Measurements from ENCODE around the gene HIVEP1. TPM values are rescaled to one million over a fixed set of nuclear protein-coding genes. Genes with fewer than 3 reads are reported as not detected.

The HIVEP1 gene
- total and polyA plus RNA-seq, 2 of the 13 experiments (the other 11 are each of a cell fraction or from before 2014, with no cell fraction given): 7.4 to 9.9 TPM

DNA sequence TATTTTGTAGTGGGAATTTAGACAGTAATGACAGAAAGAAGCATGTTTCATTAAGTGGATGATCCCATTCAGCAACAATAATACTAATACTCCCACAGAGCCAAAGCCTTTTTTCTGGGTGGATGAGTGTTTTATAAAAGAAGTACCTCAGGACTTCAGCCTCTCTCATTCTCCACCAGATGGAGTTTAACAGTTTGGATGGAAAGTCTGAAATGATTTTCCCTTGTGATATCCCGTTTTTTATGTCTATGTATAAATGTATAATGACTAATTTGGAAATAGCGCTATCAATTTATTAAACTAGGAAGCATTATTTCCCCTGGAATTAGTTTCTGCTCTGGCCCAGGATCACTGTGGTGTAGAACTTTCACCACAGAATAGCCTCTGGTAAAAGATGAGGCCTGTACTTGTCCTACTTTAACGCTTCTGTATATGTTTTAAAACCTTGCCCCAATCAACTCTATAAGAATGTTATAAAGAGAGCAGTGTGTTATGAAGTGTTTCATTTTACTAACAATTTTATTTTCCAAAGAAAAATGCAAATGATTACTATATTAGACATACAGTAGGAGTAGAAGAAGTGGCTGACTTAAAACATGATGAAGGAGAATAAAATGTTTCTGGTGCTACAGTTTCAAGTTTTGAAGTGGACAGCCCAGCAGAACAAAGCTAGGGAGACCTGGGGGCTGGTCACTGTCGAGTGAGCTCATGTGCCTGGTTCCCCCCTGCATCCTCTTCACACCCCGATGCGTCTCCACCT, 135.6 kb downstream of the HIVEP1 start (continued):
- TF ChIP-seq, protein P1, sequence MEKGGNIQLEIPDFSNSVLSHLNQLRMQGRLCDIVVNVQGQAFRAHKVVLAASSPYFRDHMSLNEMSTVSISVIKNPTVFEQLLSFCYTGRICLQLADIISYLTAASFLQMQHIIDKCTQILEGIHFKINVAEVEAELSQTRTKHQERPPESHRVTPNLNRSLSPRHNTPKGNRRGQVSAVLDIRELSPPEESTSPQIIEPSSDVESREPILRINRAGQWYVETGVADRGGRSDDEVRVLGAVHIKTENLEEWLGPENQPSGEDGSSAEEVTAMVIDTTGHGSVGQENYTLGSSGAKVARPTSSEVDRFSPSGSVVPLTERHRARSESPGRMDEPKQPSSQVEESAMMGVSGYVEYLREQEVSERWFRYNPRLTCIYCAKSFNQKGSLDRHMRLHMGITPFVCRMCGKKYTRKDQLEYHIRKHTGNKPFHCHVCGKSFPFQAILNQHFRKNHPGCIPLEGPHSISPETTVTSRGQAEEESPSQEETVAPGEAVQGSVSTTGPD (CRISPR knock-in tag; IDR thresholded peaks at IDR 0.05): no peak
- TF ChIP-seq ZMAT3 (CRISPR knock-in tag; conservative IDR thresholded peaks at IDR 0.05): no peak
- TF ChIP-seq, protein P2, sequence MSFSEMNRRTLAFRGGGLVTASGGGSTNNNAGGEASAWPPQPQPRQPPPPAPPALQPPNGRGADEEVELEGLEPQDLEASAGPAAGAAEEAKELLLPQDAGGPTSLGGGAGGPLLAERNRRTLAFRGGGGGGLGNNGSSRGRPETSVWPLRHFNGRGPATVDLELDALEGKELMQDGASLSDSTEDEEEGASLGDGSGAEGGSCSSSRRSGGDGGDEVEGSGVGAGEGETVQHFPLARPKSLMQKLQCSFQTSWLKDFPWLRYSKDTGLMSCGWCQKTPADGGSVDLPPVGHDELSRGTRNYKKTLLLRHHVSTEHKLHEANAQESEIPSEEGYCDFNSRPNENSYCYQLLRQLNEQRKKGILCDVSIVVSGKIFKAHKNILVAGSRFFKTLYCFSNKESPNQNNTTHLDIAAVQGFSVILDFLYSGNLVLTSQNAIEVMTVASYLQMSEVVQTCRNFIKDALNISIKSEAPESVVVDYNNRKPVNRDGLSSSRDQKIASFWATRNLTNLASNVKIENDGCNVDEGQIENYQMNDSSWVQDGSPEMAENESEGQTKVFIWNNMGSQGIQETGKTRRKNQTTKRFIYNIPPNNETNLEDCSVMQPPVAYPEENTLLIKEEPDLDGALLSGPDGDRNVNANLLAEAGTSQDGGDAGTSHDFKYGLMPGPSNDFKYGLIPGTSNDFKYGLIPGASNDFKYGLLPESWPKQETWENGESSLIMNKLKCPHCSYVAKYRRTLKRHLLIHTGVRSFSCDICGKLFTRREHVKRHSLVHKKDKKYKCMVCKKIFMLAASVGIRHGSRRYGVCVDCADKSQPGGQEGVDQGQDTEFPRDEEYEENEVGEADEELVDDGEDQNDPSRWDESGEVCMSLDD (CRISPR knock-in tag; IDR thresholded peaks at IDR 0.05; ENCODE audit: borderline replicate concordance): no peak

DNA sequence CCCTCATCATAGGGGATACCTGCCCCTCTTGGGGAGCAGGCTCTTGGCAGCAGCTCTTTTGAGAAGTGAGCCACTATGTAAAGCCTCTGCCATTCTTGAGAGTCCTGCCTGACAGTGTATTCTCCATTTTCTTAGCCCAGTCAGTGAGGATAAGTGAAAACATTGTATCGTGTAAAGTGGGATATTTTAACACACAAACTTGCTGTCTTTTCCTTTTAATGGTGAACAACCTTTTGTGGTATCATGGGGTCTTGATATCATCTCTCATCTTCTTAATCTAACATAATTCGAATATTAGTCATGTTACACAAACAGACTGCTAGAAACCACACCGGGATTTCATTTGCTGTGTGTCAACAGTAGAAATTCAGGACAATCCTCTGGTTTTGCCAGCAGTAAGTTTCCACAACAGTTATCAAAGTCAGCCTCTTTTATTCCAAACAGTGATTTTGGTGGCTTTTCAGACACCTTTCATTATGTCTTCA, 136.2 kb downstream of the HIVEP1 start:
- no peak overlapping the region for H2AFZ ChIP-seq (ENCODE audit: low read length)
- BruUV-seq (replicated peaks): no TSS peak
- no peaks in the 10 kb centered on the region for H3K79me2 ChIP-seq (ENCODE audit: insufficient read depth, low read length)
- no peaks in the 10 kb centered on the region for H3K36me3 ChIP-seq (replicated peaks in 1 of 2; ENCODE audit: control insufficient read depth in 1 of 2, insufficient read depth in 2 of 2, low read length in 2 of 2)
- ChIA-PET POLR2A (no interaction called here), CTCF (ENCODE audit: low intra/inter-chr PET ratio, low total read pairs) (interaction anchor here (1.1 kb wide), 1 partner anchor 458 kb away, joined by 3 read pairs; no protein-coding TSS in a partner anchor)
- no peaks in the 10 kb centered on the region for H4K20me1 ChIP-seq (ENCODE audit: insufficient read depth, low read length)
- H3K4me2 ChIP-seq (ENCODE audit: low read depth, low read length): no peak overlapping the region
- no peak overlapping the region for H3K9ac ChIP-seq (ENCODE audit: insufficient read depth, low read depth, low read length)
- H3K27me3 ChIP-seq (ENCODE audit: control insufficient read depth in 1 of 2, insufficient read depth in 2 of 2, low read length in 2 of 2): no peaks in the 10 kb centered on the region
- no peak for FAIRE-seq
- WGBS (ENCODE audit: low lambda C conversion rate): 67% methylated on average over 3 of the region's 3 CpGs
- no peak overlapping the region for H3K27ac ChIP-seq (ENCODE audit: extremely low read length, insufficient read depth, low read length)
- TF ChIP-seq ZNF652 (CRISPR knock-in tag; IDR thresholded peaks at IDR 0.05; ENCODE audit: borderline replicate concordance, low read depth): no peak
- no peak for TF ChIP-seq POLR2G (IDR thresholded peaks at IDR 0.05; ENCODE audit: low read depth, low read length)
- no peak for TF ChIP-seq ZNF234 (CRISPR knock-in tag; conservative IDR thresholded peaks at IDR 0.05)
- TF ChIP-seq ZNF839 (CRISPR knock-in tag; IDR thresholded peaks at IDR 0.05; ENCODE audit: borderline replicate concordance): no peak
- no peak for TF ChIP-seq RXRB (CRISPR knock-in tag; IDR thresholded peaks at IDR 0.05; ENCODE audit: borderline replicate concordance)
- TF ChIP-seq ZNF772 (CRISPR knock-in tag; IDR thresholded peaks at IDR 0.05): no peak
- TF ChIP-seq ZFP90 (CRISPR knock-in tag; IDR thresholded peaks at IDR 0.05; ENCODE audit: borderline replicate concordance): no peak
- no peak for TF ChIP-seq FOSL1 (CRISPR knock-in tag; IDR thresholded peaks at IDR 0.05; ENCODE audit: borderline replicate concordance)
- TF ChIP-seq RFX3 (CRISPR knock-in tag; IDR thresholded peaks at IDR 0.05): no peak
- TF ChIP-seq ZC3H13 (CRISPR knock-in tag; IDR thresholded peaks at IDR 0.05): no peak
- TF ChIP-seq, protein P3, sequence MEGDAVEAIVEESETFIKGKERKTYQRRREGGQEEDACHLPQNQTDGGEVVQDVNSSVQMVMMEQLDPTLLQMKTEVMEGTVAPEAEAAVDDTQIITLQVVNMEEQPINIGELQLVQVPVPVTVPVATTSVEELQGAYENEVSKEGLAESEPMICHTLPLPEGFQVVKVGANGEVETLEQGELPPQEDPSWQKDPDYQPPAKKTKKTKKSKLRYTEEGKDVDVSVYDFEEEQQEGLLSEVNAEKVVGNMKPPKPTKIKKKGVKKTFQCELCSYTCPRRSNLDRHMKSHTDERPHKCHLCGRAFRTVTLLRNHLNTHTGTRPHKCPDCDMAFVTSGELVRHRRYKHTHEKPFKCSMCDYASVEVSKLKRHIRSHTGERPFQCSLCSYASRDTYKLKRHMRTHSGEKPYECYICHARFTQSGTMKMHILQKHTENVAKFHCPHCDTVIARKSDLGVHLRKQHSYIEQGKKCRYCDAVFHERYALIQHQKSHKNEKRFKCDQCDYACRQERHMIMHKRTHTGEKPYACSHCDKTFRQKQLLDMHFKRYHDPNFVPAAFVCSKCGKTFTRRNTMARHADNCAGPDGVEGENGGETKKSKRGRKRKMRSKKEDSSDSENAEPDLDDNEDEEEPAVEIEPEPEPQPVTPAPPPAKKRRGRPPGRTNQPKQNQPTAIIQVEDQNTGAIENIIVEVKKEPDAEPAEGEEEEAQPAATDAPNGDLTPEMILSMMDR (CRISPR knock-in tag; IDR thresholded peaks at IDR 0.05): no peak
- intact Hi-C loops (cut with micrococcal nuclease; ENCODE audit: unreplicated experiment): no loop called here
- no peaks in the 10 kb centered on the region for H3K9me3 ChIP-seq (ENCODE audit: low read length)
- DNase-seq (ENCODE audit: low spot score): no peak
- in situ Hi-C loops (cut with HindIII; ENCODE audit: extremely low pct_ligation_motif_present, low pct_unique_long_range_greater_than_20kb): loop anchor here (5.0 kb wide), 1 partner anchor 84 kb away; no protein-coding TSS in a partner anchor
- ATAC-seq: no peak
- H3K4me3 ChIP-seq (replicated peaks in 1 of 3; ENCODE audit: insufficient read depth in 1 of 3, low read depth in 2 of 3, low read length in 3 of 3): no peak overlapping the region
- H3K4me1 ChIP-seq (ENCODE audit: insufficient read depth, low read length): no peaks in the 10 kb centered on the region

Data from HepG2 (cell line).